ENCODE results near the gene TEX264.

TEX264 gene

GRCh38 chr3:51700403-51700802 is 29.4 kb downstream of the TEX264 start:
- no peak for DNase-seq (ENCODE audit: low read depth)

GRCh38 chr3:51702156-51702555 is 31.1 kb downstream of the TEX264 start:
- DNase-seq (ENCODE audit: low read depth), result no peak

DNA sequence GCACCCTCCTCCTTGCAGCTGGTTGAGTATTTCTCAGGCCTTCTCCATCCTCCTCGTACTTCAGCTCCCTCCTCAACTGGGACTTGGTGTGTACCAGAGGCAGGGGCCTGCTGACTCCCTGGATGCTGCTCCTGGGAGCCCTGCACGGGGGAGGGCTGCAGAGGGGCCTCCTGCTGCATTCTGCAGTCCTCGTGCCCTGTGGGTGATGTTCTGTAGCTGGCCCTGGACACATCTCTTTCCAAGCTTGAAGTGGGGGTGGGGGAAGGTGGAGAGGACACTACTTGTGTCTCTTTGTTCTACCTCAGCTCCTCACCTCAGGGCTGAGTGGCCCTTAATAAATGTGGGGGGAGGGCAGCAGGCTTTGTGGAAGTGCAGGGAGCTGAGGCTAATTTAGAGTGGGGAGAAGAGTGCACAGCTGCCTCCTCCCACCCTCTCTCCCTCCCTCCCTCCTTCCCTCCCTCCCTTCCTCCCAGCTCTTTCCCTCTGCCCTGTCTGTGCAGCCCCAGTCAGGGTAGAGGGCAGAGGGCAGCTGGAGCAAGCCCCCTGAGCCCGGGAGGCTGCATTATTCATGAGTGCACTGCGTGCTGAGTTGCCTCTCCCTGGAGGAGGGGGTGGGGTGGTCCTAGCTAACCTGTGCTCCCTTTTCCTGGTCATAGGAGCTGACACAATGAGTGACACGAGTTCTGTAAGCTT is 32.2 kb downstream of the TEX264 start:
- DNase-seq (ENCODE audit: low read depth), result no peak

DNA sequence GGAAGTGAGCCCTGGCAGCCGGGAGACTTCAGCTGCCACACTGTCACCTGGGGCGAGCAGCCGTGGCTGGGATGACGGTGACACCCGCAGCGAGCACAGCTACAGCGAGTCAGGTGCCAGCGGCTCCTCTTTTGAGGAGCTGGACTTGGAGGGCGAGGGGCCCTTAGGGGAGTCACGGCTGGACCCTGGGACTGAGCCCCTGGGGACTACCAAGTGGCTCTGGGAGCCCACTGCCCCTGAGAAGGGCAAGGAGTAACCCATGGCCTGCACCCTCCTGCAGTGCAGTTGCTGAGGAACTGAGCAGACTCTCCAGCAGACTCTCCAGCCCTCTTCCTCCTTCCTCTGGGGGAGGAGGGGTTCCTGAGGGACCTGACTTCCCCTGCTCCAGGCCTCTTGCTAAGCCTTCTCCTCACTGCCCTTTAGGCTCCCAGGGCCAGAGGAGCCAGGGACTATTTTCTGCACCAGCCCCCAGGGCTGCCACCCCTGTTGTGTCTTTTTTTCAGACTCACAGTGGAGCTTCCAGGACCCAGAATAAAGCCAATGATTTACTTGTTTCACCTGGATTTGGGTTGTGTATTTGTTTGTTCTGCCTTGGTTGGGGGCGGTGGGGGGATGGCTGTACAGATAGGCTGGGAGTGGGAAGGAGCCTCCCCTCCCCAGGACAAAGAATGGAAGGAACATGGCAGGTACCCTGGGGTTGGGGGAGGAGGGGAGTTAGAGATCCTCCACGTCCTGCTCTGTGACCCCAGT is 32.9 kb downstream of the TEX264 start:
- no peak for DNase-seq (ENCODE audit: low read depth)

DNA sequence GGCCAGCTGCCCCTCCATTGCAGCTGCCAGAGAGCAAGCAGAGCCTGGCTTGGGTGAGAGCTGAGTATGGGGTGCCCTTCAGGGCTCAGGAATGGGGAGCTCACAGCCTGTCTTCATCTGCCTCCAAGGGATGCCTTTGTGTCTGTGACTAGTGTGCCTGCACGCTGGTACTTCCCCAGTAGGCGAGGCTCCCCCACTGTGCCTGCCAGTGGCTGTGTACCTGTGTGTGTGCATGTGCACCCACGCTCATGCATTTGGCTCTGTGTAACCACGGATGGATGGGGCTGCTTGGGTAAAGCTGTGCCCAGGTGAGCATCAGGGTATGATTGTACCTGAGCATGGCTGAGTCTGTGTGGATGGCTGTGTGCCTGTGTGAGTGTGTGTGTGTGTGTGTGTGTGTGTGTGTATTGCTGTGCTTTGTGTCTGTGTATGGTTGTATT is 33.5 kb downstream of the TEX264 start:
- DNase-seq (ENCODE audit: low read depth), result no peak

- no peak for DNase-seq (ENCODE audit: low read depth)
Observed at GRCh38 chr3:51705276-51706020, 34.4 kb downstream of the TEX264 start.

GRCh38 chr3:51706021-51706485 is 35.0 kb downstream of the TEX264 start:
- no peak for DNase-seq (ENCODE audit: low read depth)

DNA sequence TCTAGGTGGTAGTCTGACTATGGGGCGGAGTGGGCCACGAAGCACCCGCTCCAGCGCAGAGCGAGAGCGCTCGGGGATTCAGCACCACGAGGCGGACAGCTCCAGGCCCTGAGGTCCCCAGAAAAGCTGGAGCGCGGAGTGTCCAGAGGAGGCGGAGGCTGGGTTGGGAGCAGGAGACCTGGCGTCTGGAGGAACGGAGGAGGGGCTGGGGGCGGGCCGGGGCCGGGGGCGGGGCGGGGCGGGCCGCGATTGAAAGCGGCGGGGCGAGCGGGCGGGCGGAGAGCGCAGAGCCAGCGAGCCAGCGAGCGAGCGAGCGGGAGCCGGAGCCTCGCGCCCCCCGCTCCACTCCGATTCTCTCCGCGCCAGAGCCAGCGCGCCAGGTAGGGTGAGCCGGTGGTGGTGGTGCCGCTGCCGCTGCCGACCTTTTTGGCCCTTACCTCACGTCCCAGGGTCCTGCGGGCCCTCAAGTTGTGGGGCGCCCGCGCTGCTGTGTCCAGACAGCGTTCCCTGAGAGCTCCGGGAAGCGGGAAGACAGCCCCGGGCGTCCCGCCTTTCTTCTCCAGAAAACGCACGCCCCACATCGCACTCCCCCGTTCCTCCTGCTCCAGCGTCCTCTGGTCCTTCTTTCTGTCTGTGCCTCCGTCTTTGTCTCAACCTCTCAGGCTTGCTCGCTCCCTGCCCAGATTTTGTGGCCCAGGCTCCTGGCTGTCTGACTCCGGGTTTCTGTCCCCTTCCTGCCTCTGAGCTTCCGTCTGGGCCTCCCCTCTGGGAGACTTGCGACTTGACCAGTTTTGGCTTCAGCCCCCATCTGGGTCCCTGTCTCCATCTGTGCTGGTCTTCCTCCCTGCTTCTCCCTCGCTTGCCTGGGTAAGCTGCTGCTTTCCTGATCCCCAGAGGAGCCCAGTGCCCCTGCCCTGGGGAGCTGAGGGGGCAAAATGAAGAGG is 36.0 kb downstream of the TEX264 start, which contains the start of gene GRM2:
Gene GRM2, plus strand, starts transcription at position 281 of the 944 bp plus-strand sequence. CDS start 1,916 bp downstream, outside the sequence.
- no peak for DNase-seq (ENCODE audit: low read depth)

GRCh38 chr3:51708216-51708845 is 37.3 kb downstream of the TEX264 start:
- no peak for DNase-seq (ENCODE audit: low read depth)

GRCh38 chr3:51709004-51709420 is 38.0 kb downstream of the TEX264 start:
- DNase-seq (ENCODE audit: low read depth), result no peak

DNA sequence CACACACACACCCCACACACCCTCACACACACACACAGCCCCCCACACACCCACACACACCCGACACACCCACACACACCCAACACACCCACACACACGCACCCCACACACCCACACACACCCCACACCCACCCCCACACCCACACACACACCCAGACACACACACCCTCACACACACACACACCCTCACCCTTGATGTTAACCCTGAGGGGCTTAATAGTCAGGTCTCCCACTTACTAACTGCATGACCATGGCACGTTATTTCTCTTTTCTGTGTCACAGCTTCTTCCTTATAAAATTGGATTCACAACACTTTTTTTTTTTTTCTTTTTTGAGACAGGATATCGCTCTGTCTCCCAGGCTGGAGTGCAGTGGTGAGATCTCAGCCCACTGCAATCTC is 38.6 kb downstream of the TEX264 start:
- DNase-seq (ENCODE audit: low read depth), result no peak

GRCh38 chr3:51710631-51711351 is 39.7 kb downstream of the TEX264 start:
- no peak for DNase-seq (ENCODE audit: low read depth)

DNA sequence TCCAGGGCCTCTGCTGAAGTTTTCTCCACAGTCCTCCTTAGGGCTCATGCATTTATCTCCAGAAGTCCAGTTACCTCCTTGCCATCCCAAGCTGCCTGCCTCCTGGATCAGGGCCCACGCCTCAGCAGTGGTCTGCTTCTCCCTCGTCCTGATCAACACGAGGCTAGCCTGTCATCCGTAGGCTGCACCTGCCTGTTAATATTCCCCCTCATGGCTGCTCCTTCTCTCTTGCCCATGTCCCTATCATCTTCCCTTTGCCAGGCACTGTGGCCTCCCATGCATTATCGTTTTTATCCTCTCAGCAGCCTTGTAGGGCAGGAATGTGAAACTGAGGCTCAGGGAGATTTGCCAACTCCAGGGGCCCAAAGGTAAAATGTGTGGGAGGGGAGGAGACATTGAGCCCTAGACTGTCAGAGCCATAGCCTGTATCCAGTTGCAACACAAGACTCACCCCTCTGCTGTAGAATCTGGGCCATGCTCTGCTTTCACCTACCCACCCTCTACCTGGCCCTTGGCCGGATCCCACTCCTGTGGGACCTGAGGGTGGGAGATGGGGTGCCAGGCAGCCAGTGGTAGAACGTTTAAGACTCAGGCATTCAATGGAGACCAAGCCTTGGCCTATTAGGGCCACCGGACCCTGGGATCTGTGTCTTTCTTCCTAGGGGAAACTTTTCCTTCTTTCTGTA is 40.4 kb downstream of the TEX264 start:
- no peak for DNase-seq (ENCODE audit: low read depth)

DNA sequence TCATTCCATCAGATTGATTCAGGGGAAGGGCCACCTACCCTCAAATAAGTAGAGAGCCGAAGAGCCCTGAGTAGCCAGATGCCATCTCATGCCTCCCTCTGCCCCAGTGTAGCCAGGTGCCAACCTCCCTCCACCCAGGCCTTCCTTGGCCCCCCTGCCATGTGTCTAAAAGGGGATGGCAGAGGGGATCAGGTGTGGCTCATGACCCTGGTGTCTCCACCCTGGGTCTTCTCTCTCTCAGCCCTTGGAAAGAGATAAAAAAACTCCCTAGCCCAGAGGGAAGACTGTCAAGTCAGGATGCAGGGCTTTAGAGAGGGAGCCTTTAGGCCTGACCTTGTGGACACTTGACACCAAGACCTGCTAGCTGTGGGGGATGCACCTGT is 41.0 kb downstream of the TEX264 start:
- no peak for DNase-seq (ENCODE audit: low read depth)

- DNase-seq (ENCODE audit: low read depth), result no peak
Observed at GRCh38 chr3:51712511-51712931, 41.5 kb downstream of the TEX264 start.

GRCh38 chr3:51712963-51713362 is 41.9 kb downstream of the TEX264 start:
- DNase-seq (ENCODE audit: low read depth), result no peak

DNA sequence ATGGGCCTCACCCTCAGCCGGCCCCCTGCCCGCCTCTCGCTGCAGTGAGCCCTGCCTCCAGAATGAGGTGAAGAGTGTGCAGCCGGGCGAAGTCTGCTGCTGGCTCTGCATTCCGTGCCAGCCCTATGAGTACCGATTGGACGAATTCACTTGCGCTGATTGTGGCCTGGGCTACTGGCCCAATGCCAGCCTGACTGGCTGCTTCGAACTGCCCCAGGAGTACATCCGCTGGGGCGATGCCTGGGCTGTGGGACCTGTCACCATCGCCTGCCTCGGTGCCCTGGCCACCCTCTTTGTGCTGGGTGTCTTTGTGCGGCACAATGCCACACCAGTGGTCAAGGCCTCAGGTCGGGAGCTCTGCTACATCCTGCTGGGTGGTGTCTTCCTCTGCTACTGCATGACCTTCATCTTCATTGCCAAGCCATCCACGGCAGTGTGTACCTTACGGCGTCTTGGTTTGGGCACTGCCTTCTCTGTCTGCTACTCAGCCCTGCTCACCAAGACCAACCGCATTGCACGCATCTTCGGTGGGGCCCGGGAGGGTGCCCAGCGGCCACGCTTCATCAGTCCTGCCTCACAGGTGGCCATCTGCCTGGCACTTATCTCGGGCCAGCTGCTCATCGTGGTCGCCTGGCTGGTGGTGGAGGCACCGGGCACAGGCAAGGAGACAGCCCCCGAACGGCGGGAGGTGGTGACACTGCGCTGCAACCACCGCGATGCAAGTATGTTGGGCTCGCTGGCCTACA is 44.4 kb downstream of the TEX264 start:
- no peak for DNase-seq (ENCODE audit: low read depth)

- no peak for DNase-seq (ENCODE audit: low read depth)
Observed at GRCh38 chr3:51715977-51716294, 44.9 kb downstream of the TEX264 start.

GRCh38 chr3:51716805-51717204 is 45.8 kb downstream of the TEX264 start:
- no peak for DNase-seq (ENCODE audit: low read depth)

Measured in activated gamma-delta T cell treated with anti-CD3 and anti-CD28 coated beads, Interleukin-2, amount 50 U/mL, for 16 hours (primary cell).